GM12892 (cell line): Measurements from ENCODE around the gene ALK.

Experiments
- POLR2A ChIP-seq: IDR thresholded peaks from 2 replicates; pipeline ENCODE4 v1.6.1; 2011; ENCODE audit warnings: low read depth, low read length, control low read depth
- POLR2AphosphoS5 ChIP-seq: IDR thresholded peaks from 2 replicates; pipeline ENCODE4 v1.6.1; 2011; ENCODE audit warnings: low read depth, low read length, control low read depth
- TAF1 ChIP-seq: IDR thresholded peaks from 2 replicates; pipeline ENCODE4 v1.6.1; 2011; ENCODE audit warnings: low read depth, mild to moderate bottlenecking, control low read depth, low read length, borderline replicate concordance

GRCh38 chr2:29159125-29159524 is 762.3 kb downstream of the ALK start:
- TF ChIP-seq TAF1 (no peak), POLR2A (no peak), POLR2AphosphoS5 (no peak)
